GM21381 (cell line): ENCODE data around the gene TNIK.
"Not testable (repeated sequence)": the region's sequence is repeated elsewhere in the genome, so short reads cannot be mapped to it uniquely, and the experiment has no call there.

ENCODE experiments used
- ATAC-seq: cut with Tn5 transposase; IDR thresholded peaks from one replicate; pipeline ENCODE4 v1.9.1; 2021; ENCODE audit warnings: mild to moderate bottlenecking, moderate library complexity; ENCODE audit not compliant: unreplicated experiment

Gene TNIK

GRCh38 chr3:171262431-171262830, 197.8 kb downstream of the TNIK start:
- ATAC-seq: no peak

GRCh38 chr3:171261487-171261886, 198.7 kb downstream of the TNIK start:
- no peak for ATAC-seq

- no peak for ATAC-seq
Measured at GRCh38 chr3:171260899-171261298, 199.3 kb downstream of the TNIK start.

GRCh38 chr3:171260466-171260865, 199.7 kb downstream of the TNIK start:
- ATAC-seq: no peak

GRCh38 chr3:171258316-171258715, 201.9 kb downstream of the TNIK start:
- no peak for ATAC-seq

DNA sequence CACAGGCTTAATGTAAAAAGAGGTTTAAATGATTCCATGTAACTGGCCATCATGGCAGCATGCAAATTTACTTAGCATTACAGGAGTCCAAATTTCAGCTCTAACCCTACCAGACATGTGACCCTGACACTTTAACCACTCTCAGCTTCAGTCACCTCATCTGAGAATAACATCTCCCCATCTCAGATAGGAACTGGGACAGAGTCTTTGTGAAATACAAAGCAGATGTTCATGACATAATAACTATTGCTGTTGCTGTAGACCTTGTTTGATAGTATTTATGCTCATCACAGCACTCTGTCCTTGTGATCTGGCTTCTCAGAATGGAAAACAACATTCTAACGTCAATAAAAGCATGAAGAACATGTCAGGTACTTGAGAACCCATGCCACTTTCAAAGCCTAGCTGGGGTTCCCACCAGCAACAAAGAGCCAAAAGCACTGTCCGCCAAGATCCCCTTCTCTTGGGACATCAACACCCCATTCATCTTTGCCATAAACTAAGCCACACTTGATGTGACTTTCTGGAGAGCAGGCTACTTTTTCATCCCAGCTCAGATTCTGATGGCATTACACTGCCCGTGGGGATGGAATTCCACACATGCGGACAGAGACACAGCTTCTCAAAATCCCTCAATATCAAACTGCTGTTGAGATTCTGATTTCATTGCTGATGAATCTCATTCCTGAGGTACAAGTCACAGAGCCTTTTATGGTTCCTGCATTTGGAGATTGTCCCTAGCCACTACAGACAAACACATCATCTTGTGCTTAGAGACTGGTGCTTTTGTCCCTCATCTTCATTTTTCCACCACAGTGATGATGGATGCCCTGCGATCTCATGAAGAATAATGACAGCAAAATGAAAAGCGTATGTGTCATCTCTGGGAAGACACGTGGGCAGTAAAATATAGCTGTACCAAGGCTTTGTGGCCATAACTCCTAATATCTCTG, 202.7 kb downstream of the TNIK start:
- peak; percentile 61 for ATAC-seq

- no peak for ATAC-seq
Measured at GRCh38 chr3:171256445-171257250, 203.6 kb downstream of the TNIK start.

DNA sequence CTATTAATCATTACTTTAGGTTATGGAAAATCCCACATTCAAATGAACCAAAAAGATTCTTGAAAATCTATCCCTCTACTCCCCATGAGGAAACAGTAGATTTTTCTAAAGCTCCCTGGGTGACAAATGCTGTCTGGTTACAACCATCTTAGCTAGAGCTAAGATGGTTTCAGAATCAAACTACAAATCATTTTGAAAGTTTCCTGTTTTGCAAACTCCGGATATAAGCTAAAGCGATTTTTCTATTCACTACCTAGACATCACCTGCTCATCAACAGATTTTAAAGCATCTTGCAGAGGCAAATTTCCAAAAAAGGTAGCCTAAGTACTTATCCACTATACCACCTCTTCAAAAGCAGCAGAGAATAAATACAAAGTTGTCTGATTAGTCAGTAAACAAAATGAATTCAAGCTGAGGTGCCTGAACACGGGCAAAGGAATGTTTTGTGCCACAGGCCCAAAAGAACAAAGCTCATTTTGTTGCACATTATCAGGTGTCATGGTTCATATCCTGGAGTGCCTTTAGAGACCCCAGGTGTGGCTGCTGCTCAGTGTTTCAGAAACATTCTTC, 204.9 kb downstream of the TNIK start:
- peak; percentile 50 for ATAC-seq

DNA sequence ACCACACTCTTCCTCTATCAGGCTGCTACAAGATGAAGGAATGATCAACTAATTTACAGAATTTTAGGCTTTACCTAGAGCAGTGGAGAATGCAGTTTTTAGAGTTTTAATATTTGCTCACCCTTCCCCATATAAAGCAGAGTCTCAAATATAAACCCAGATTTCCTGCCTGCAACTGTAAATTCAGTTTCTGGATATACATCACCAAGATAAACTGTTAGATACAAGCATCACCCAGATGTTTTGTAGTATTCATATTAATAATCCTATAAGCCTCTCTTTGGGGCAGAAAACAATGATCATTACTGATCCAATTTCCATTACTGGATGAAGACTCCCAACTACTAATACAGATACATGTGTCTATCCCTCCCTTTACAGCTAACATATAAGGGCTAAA, 205.9 kb downstream of the TNIK start:
- no peak for ATAC-seq

DNA sequence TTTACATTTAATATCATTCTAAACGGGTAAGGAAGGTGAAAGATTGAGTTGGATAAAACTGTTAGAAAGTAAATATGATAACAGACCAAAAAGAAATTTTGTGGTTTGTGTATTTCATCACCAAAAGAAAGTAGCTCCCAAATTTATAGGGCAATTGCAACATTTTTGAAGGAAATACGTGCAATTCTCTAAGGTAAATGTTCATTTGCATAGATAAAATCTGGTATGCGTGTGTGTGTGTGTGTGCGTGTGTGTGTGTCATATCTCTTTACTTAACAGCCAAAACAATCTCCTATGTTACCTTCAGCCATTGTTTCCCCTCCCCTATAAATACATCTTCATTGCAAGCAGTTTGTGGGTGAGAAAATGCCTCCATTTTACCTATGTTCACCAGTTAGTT, 208.4 kb downstream of the TNIK start:
- ATAC-seq: no peak

DNA sequence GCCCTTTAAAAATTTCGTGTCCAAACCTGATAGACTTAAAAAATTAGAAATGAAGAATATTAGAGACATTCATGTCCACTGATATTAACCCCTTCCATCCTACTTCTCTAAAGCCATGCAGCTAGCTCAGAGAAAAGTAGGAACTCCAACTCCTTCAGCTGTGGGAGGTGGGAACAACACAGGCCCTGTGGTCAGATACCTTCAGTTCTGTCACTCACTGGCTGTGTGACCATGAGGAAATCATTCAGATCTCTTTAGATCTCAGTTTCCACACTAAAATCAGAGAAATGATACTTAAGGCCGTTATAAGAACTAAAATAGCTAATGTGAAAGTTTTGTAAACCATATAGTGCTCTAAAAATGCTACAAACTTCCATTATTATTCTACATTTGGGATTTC, 209.8 kb downstream of the TNIK start:
- ATAC-seq: no peak

DNA sequence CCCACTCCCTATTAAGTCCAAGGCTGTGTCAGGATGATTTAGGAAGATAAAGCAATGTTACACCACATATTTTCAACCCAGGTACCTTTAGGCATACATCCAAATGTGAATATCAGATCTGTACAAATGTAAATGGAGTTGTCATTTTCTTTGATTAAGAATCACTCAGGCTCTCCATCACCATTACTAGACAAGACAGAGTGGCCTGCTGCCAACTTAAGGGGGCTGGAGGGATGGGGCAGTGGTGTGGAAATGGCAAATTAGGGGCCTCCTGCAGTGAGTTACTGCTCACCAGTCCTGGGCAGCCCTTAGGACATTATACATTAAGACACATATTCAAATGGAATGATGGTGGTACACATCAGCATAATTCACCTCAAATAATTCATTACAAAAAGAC, 211.0 kb downstream of the TNIK start:
- ATAC-seq: peak; percentile 14

GRCh38 chr3:171248426-171249111, 211.6 kb downstream of the TNIK start:
- ATAC-seq: peak; percentile 69

- ATAC-seq: no peak
Measured at GRCh38 chr3:171245796-171246765, 214.1 kb downstream of the TNIK start.

GRCh38 chr3:171242951-171243350, 217.3 kb downstream of the TNIK start:
- ATAC-seq: no peak

DNA sequence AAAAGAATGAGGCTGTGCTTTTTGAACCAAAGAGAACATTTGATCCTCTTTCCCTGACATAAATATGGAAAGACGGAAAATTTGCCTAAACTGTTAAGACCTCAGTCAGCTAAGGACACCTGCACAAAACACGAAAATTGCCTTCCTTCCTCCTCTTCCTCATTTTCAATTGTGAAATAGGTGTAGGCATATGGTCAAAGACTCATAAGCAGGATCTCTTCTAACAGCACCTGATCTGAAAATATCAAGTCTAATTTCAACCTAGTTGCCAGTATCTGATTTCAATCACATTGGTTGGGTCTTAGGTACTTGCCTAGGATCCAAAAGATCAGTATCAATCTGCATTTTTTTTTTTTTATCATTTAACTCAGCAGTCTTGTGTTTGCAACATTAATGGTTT, 218.0 kb downstream of the TNIK start:
- no peak for ATAC-seq

GRCh38 chr3:171241655-171242054, 218.6 kb downstream of the TNIK start:
- not testable (repeated sequence) for ATAC-seq

- no peak for ATAC-seq
Measured at GRCh38 chr3:171240504-171240835, 219.7 kb downstream of the TNIK start.

DNA sequence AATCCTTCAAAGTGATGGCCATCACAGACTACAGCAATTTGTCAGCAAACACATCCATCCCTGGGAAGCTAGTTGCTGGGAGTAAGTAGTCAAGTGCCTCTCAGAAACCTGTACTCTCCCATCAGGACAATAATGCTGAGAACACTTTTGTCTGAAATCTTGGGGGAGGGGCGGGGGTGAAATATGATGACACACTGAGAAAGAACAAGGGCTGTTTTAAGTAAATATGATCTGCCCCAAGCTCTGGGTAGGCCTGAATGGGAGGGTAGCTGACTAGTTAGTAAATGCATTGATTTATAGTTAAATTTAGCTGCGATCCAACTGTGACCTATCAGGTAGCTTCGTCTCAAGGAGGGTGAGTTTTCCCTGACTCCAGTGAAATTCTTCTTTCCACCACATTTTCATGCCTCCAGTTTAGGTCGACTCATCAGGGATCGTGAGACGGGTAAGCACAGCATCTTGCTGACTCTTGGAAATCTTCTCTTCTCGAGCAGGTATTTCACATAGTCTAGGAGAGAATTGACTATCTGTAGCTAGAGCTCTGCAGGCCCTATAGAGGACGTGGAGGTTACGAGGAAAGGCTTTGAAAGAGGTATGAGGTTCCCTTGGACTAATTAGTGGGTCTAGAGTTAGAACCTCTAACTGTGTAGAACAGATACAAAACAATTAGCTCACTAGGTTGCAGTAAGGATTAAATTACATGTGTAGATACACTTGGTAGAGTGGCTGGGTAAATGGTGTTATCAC, 220.3 kb downstream of the TNIK start:
- ATAC-seq: no peak
